Stimulated activated CD8-positive, alpha-beta memory T cell treated with anti-CD3 and anti-CD28 coated beads, Interleukin-7, amount 100 ng/mL, for 4 hours (primary cell): ENCODE data around the gene EHD2.

Experiments
- DNase-seq, 2 donors: peaks; one replicate each; pipeline ENCODE4 v3.0.0-alpha.2; 2020; ENCODE audit warnings: low read depth in 2 of 2

The EHD2 gene

GRCh38 chr19:47691090-47691489, 22.1 kb upstream of the EHD2 start:
- no peak for DNase-seq

GRCh38 chr19:47691782-47692181, 21.4 kb upstream of the EHD2 start:
- DNase-seq, result no peak

DNA sequence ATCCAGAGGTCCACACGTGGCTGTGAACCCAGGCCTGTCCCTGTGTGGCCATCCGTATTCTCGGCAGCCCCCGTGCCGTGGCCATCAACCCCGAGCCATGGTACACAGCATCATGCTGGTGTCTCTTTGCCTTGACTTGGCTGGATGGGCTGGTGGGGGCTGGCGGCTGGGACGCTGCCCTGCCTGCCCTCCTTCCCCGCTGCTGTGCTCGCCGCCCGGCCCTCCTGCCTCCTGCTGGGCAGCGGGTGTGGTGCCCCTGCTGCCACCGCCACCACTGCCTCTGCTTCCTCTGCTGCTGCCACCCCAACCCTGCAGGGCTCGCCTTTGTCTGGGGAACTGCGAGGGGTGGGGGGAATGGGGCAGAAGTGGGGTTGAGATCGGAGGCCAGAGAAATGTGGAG, 19.7 kb upstream of the EHD2 start:
- DNase-seq, result no peak

GRCh38 chr19:47693903-47694302, 19.3 kb upstream of the EHD2 start:
- no peak for DNase-seq

DNA sequence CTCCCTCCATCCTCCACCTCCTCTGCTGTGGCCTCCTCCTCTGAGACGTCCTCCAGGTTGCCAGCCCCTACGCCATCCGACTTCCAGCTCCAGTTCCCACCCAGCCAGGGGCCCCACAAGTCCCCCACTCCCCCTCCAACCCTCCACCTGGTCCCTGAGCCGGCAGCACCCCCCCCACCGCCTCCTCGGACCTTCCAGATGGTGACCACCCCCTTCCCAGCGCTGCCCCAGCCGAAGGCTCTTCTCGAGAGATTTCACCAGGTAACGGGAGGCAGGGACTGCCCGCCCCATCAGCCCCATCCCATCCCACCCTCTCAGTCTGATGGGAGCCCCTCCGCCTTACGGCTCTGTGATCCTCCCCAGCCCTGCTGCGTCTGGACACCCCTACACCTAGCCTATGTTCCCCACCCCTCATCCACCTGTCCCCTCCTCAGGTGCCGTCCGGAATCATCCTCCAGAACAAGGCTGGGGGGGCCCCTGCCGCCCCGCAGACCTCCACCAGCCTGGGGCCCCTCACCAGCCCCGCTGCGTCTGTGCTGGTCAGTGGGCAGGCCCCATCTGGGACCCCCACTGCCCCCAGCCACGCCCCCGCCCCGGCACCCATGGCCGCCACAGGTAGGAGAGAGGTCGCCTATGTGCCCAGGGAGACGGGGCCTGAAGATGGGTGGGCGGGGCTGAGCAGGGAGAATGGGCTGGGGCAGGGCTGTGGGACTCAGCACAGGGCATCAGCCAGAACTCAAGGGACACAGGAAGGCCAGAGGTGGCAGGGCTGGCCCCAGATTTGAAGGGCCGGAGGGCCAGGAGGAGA, 18.6 kb upstream of the EHD2 start:
- no peak for DNase-seq

DNA sequence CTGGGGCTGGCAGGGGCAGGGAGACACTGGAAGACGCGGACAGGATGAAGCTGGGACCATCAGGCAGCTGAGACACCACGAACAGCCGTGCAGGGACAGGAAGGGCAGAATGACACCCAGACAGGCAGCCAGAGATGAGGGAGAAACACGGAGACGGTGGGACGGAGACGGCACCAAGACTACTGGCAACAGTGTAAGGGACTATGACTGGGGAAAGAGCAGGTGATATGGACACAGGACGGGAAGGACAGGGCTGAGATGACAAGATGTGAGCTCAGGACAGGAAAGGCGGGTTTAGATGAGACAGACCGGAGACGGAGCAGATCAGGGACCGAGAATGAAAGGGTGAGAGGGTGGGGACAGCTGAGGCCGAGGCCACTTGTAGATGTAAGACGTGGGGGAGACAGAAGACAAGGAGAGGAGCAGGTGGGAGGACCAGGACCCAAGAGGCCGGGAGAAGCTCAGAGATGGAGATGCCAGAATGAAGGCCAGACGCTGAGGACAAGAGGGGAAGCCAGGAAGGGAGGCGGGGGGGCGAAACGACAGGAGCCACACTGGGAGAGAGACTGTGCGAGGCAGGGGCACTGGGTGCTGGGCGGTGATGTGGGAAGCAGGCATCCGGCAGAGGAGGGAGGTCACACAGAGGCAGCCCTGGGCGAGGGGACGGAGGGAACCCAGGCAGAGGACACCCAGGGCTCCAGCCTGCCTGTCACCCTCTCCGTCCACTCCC, 17.5 kb upstream of the EHD2 start:
- DNase-seq, result no peak

DNA sequence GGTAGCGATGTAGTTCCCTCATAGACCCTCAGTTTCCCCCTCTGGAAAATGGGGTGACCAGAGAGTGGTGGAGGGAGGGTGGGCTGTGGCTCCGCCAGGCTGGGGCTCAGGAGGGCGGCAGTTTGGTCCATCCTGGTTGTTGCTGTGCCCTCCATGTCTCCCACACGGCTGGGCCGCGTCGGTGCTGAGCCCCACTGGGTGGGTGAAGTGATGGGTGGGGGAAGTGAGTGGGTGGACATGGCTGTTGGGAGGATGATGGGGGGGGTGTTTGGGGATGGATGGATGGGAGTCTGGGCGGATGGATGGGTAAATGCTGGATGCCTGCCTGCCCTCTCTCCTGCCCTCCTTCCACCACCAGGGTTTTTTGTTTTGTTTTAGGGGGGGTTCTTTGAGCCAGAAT, 16.6 kb upstream of the EHD2 start:
- no peak for DNase-seq

DNA sequence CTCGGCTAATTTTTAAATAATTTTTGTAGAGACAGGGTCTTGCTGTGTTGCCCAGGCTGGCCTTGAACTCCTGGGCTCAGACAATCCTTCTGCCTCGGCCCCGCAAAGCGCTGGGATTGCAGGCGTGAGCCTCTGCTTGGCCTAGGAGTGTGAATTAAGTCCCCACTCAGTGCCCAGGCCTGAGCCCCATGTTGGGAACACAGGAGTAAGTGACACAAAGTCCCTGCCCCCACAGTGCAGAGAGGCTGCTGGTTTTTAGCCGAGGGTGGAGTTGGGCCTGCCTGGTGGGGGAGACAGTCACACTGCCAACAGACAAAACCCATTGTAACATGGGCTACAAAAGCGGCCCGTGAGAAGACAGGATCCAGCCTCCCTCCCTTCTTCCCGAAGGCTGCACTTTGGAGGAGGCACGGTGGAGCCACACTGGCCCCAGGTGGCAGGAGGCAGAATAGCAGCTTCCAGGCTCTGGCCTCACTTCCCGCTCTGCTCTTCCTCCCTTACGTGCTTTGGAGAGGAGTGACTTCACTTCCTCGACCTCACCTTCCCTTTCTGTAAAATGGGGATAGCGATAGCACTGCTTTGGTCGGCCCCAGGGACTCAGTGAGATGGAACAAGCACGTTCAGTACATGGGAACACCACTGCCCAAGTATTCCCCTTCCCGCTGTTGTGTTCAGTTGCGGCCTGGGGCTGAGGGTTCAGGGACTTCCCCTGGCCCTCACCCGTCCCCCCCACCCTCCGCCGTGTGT, 15.2 kb upstream of the EHD2 start:
- DNase-seq, result peak in 1 of 2 donors; percentile 17

GRCh38 chr19:47698631-47699359, 14.4 kb upstream of the EHD2 start:
- no peak for DNase-seq

- DNase-seq, result peak in 1 of 2 donors; percentile 10
These were observed 13.8 kb upstream of the EHD2 start for GRCh38 chr19:47699360-47699917.

DNA sequence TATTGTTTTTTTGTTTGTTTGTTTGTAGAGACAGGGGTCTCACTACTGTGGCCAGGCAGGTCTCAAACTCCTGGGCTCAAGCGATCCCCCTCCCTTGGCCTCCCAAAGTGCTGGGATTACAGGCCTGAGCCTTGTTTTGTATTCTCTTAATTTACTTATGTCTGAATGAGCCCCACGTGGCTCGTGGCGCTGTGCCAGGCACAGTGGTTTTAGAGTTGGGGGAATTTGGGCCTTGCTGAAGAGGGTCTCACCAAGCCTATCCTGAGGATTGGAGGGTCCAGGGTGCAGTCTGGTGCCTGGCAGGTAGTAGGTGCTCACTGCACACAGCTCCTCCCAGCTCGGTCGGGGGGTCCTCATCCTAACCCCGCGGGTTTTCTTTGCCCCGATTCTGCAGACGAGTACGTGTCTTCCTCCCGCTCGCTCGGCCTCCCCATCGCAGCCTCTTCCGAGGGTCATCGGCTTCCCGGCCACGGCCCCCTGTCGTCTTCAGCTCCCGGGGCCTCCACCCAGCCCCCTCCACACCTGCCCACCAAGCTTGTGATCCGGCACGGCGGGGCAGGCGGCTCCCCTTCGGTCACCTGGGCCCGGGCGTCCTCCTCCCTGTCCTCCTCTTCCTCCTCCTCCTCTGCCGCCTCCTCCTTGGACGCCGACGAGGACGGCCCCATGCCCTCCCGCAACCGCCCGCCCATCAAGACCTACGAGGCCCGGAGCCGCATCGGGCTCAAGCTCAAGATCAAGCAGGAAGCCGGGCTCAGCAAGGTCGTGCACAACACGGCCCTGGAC, 12.1 kb upstream of the EHD2 start:
- DNase-seq, result no peak

DNA sequence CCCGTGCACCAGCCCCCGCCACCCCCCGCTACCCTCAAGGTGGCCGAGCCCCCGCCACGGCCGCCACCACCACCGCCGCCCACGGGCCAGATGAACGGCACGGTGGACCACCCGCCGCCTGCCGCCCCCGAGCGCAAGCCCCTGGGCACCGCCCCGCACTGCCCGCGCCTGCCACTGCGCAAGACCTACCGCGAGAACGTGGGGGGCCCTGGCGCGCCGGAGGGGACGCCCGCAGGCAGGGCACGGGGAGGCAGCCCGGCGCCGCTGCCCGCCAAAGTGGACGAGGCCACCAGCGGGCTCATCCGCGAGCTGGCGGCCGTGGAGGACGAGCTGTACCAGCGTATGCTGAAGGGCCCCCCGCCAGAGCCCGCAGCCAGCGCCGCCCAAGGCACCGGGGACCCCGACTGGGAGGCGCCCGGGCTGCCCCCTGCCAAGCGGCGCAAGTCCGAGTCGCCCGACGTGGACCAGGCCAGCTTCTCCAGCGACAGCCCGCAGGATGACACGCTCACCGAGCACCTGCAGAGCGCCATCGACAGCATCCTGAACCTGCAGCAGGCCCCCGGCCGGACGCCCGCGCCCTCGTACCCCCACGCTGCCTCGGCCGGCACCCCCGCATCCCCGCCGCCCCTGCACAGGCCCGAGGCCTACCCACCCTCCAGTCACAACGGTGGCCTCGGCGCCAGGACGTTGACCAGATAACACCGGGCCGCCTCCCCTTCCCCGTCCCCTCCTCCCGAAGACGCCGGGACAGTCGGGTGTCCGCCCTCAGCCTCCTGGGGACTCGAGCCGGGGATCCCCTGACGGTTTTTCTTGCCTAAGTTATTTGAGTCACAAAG, 11.3 kb upstream of the EHD2 start:
- no peak for DNase-seq

DNA sequence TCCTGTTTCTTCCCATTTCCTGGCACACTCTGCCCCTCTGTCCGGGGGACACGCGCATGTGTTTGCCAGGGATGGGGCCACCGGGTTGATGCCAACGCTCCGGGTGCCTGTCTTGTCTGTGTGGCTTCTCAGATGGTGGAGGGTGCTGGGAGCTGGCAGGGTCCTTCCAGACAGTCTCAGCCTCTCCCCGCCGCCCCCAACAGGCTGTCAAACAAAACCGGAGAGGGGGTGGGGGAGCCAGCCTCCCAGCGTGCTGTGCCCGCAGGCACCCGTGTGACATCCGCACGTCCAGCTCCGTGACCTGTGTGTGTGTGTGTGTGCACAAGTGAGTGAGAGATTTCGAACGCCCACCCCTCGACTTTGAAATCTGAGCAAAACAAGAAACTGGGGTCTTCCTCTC, 10.6 kb upstream of the EHD2 start:
- no peak for DNase-seq

DNA sequence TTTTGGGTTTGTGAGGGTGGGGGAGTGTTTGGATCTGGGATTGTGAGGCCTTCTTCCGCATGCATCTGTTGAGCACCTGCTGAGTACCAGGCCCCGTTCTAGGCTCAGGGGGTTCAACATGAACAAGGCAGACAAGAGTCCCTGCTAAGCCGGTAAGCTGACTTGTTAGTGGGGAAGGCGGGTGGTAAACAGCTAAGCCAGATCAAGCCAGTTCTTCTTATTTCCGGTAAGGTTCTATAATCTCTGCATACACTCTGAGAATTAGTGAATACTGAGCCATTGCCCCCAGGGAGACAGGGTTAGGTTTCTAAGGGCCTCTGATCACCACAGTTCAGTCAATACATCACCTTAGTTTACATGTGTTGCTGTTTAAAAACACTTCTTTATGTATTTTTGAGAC, 9.9 kb upstream of the EHD2 start:
- DNase-seq, result no peak

DNA sequence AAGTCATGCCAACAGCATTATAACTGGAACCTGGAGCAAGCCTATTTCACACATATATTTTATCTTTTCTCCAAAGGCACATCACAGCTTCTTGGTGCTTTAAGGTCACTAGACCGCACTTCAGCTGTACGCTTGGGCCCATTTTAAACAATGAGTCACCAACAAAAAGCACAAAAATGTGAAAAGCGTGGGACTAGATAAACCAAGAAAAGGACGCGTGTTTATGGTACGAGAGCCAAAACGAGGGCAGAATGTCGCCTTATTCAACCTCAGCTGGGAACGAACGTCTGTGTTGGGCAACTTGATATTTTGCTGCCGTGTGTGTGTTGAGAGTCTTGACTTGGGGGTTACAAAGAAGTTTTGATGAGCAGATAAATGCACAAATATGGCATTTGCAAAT, 9.2 kb upstream of the EHD2 start:
- no peak for DNase-seq

- no peak for DNase-seq
These were observed 8.6 kb upstream of the EHD2 start for GRCh38 chr19:47704656-47705055.

- DNase-seq, result peak; percentile 50 to 60
These were observed 5.9 kb upstream of the EHD2 start for GRCh38 chr19:47707135-47707925.

- DNase-seq, result no peak
These were observed 1.5 kb upstream of the EHD2 start for GRCh38 chr19:47711652-47712242.

- DNase-seq, result no peak
These were observed 1.1 kb downstream of the EHD2 start for GRCh38 chr19:47714339-47714738.
